Esophagus (tissue), 2 donors: ENCODE results near the gene KCNK1. TPM values are rescaled to one million over a fixed set of nuclear protein-coding genes. Genes with fewer than 3 reads are reported as not detected.
"Not testable (repeated sequence)": the region's sequence is repeated elsewhere in the genome, so short reads cannot be mapped to it uniquely, and the experiment has no call there.

ENCODE experiments used
- H3K27ac ChIP-seq, 2 donors: one replicate each; pipeline ENCODE4 v1.5.1; 2013; ENCODE audit warnings: low read depth in 2 of 2, mild to moderate bottlenecking in 2 of 2, inconsistent platforms in 1 of 2, low read length in 1 of 2, moderate library complexity in 1 of 2
- H3K27me3 ChIP-seq, 2 donors: one replicate each; pipeline ENCODE4 v1.6.1; 2013; ENCODE audit warnings: low read length in 2 of 2, control low read depth in 1 of 2, mild to moderate bottlenecking in 1 of 2; ENCODE audit not compliant: insufficient read depth in 2 of 2, control insufficient read depth in 1 of 2
- H3K36me3 ChIP-seq, 2 donors: one replicate each; pipeline ENCODE4 v1.6.1; 2013; ENCODE audit warnings: low read length in 1 of 2; ENCODE audit not compliant: control insufficient read depth in 2 of 2, insufficient read depth in 2 of 2
- H3K4me1 ChIP-seq, 2 donors: one replicate each; pipeline ENCODE4 v1.6.1; 2013; ENCODE audit warnings: low read length in 1 of 2; ENCODE audit not compliant: control insufficient read depth in 2 of 2, insufficient read depth in 2 of 2
- H3K4me3 ChIP-seq, 2 donors: one replicate each; pipeline ENCODE4 v1.5.1; 2013; ENCODE audit warnings: low read length in 2 of 2, mild to moderate bottlenecking in 2 of 2, low read depth in 1 of 2, moderate library complexity in 1 of 2
- H3K9me3 ChIP-seq, 2 donors: one replicate each; pipeline ENCODE4 v1.6.1; 2013; ENCODE audit warnings: mild to moderate bottlenecking in 2 of 2, low read depth in 1 of 2, low read length in 1 of 2, moderate library complexity in 1 of 2; ENCODE audit not compliant: control insufficient read depth in 2 of 2, insufficient read depth in 1 of 2
- WGBS, 2 donors: extraction: QIAGEN DNeasy Blood & Tissue Kit; methylation state at CpG; one replicate each; pipeline ENCODE4 v1.1.7; 2013; 5-methylcytosine and 5-hydroxymethylcytosine counted together
- polyA plus RNA-seq, 2 donors: library from polyadenylated mRNA; stranded (reverse); fragments of 200-250 nt; gene quantifications; one replicate each; pipeline ENCODE4 v1.2.3, GENCODE V29; 2013
- donor health status: healthy with polysubstance abuse.
- donor health status: Bipolar disorder and iron deficiency.

KCNK1 gene
- polyA plus RNA-seq, 2 donors = 23.2 to 26.3 TPM

DNA sequence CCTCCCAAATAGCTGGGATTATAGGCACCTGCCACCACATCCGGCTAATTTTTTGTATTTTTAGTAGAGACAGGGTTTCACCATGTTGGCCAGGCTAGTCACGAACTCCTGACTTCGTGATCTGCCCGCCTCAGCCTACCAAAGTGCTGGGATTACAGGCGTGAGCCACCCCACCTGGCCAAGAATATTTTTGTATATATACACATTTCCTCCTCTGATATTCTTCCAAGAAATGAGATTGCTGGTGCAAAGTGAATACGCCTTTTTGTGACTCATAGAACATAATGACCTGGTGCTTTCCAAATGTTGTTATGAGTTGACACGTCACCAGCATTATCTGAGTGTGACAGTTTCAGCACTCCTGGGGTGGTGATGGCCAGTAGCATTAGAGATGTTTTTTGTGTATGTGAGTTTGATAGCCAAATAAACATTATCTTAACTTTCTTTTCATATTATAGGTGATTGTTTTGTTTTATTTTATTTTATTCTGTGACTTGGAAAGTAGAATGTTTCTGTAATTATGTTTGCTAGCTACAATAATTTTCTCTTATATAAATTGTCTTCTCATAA lies 54.9 kb downstream of the KCNK1 start:
- peak overlapping the region; percentile 37 to 42 for H3K27ac ChIP-seq
- 35 to 43% methylated on average over 7 of the region's 7 CpGs for WGBS, 2 donors
- peaks cover 0 to 2% of the 10 kb centered on the region in 2 donors for H3K36me3 ChIP-seq
- H3K27me3 ChIP-seq = no peaks in the 10 kb centered on the region
- H3K4me1 ChIP-seq = no peaks in the 10 kb centered on the region
- H3K4me3 ChIP-seq = no peak overlapping the region
- no peaks in the 10 kb centered on the region for H3K9me3 ChIP-seq

DNA sequence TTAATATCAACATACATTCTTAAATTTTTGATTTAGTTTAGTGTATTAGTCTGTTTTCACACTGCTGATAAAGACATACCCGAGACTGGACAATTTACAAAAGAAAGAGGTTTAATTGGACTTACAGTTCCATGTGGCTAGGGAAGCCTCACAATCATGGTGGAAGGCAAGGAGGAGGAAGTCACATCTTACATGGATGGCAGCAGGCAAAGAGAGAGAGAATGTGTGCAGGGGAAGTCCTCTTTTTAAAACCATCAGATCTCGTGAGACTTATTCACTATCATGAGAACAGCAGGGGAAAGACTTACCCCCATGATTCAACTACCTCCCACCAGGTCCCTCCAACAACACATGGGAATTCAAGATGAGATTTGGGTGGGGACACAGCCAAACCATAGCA lies 56.5 kb downstream of the KCNK1 start:
- not testable (repeated sequence) for H3K36me3 ChIP-seq, H3K27me3 ChIP-seq, H3K4me1 ChIP-seq, H3K9me3 ChIP-seq, H3K4me3 ChIP-seq, H3K27ac ChIP-seq
- WGBS, 2 donors = 85 to 89% methylated on average over 2 of the region's 2 CpGs

DNA sequence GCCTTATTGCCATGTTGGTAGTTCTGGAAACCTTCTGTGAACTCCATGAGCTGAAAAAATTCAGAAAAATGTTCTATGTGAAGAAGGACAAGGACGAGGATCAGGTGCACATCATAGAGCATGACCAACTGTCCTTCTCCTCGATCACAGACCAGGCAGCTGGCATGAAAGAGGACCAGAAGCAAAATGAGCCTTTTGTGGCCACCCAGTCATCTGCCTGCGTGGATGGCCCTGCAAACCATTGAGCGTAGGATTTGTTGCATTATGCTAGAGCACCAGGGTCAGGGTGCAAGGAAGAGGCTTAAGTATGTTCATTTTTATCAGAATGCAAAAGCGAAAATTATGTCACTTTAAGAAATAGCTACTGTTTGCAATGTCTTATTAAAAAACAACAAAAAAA lies 57.4 kb downstream of the KCNK1 start:
- Histone ChIP-seq H3K27ac (no peak overlapping the region), H3K36me3 (peaks cover 0 to 2% of the 10 kb centered on the region in 2 donors), H3K27me3 (no peaks in the 10 kb centered on the region), H3K4me3 (no peak overlapping the region), H3K4me1 (no peaks in the 10 kb centered on the region), H3K9me3 (no peaks in the 10 kb centered on the region)
- WGBS, 2 donors = 91 to 92% methylated on average over 5 of the region's 5 CpGs

GRCh38 chr1:233672732-233673131 lies 58.8 kb downstream of the KCNK1 start:
- Histone ChIP-seq H3K4me3 (no peak overlapping the region), H3K27ac (no peak overlapping the region), H3K4me1 (no peaks in the 10 kb centered on the region), H3K27me3 (no peaks in the 10 kb centered on the region), H3K9me3 (no peaks in the 10 kb centered on the region), H3K36me3 (peaks cover 2% of the 10 kb centered on the region in 2 donors)
- 76 to 96% methylated on average over 6 of the region's 6 CpGs for WGBS, 2 donors

- no peaks in the 10 kb centered on the region for H3K27me3 ChIP-seq
- no peaks in the 10 kb centered on the region for H3K9me3 ChIP-seq
- H3K4me1 ChIP-seq = no peaks in the 10 kb centered on the region
- H3K36me3 ChIP-seq = peaks cover 2% of the 10 kb centered on the region in 2 donors
- H3K4me3 ChIP-seq = no peak overlapping the region
- WGBS, 2 donors = 59 to 81% methylated on average over 8 of the region's 8 CpGs
- H3K27ac ChIP-seq = no peak overlapping the region
Measured at GRCh38 chr1:233673261-233673946, 59.5 kb downstream of the KCNK1 start.

DNA sequence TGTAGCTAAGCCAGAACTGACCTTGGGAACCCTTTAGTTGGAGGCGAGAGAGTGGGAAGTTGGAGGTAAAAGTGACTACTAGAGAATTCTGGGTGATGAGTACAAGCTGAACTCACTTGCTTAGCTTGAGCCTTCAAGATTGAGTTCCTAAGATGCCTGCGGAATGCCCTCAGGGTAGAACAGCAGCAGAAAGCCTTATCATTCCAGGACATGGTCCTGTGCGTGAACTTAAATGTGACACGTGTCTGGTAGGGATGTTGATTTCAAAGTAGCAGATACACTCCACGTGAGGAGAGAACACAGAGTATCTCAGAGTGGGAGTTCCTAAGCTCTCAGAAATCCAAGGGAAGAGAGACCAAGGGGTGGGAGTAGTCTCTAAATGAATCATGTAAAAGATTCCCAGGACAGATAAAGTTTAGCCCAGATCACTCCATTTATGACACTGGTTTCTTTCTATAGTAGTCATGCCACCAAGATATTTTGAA lies 60.1 kb downstream of the KCNK1 start:
- Histone ChIP-seq H3K36me3 (peaks cover 2% of the 10 kb centered on the region in 2 donors), H3K27ac (no peak overlapping the region), H3K4me1 (no peaks in the 10 kb centered on the region), H3K4me3 (no peak overlapping the region), H3K9me3 (no peaks in the 10 kb centered on the region), H3K27me3 (no peaks in the 10 kb centered on the region)
- WGBS, 2 donors = 76 to 84% methylated on average over 5 of the region's 5 CpGs

GRCh38 chr1:233675446-233675845 lies 61.5 kb downstream of the KCNK1 start:
- no peaks in the 10 kb centered on the region for H3K27me3 ChIP-seq
- no peaks in the 10 kb centered on the region for H3K9me3 ChIP-seq
- H3K4me3 ChIP-seq = no peak overlapping the region
- H3K27ac ChIP-seq = no peak overlapping the region
- no peaks in the 10 kb centered on the region for H3K4me1 ChIP-seq
- peaks cover 2% of the 10 kb centered on the region in 2 donors for H3K36me3 ChIP-seq
- 89 to 91% methylated on average over 2 of the region's 2 CpGs for WGBS, 2 donors

GRCh38 chr1:233675893-233676292 lies 62.0 kb downstream of the KCNK1 start:
- H3K27ac ChIP-seq = no peak overlapping the region
- 87 to 91% methylated on average over 4 of the region's 4 CpGs for WGBS, 2 donors

GRCh38 chr1:233677690-233678354 lies 63.9 kb downstream of the KCNK1 start:
- Histone ChIP-seq H3K27ac (no peak overlapping the region), H3K4me1 (no peaks in the 10 kb centered on the region), H3K9me3 (no peaks in the 10 kb centered on the region), H3K27me3 (no peaks in the 10 kb centered on the region), H3K36me3 (peaks cover 0 to 2% of the 10 kb centered on the region in 2 donors), H3K4me3 (no peak overlapping the region)
- WGBS, 2 donors = 82 to 84% methylated on average over 7 of the region's 7 CpGs

More at GRCh38 chr1:233675893-233676292, 62.0 kb downstream of the KCNK1 start:
- peaks cover 2% of the 10 kb centered on the region in 2 donors for H3K36me3 ChIP-seq
- H3K4me1 ChIP-seq = no peaks in the 10 kb centered on the region
- H3K4me3 ChIP-seq = no peak overlapping the region
- no peaks in the 10 kb centered on the region for H3K9me3 ChIP-seq
- no peaks in the 10 kb centered on the region for H3K27me3 ChIP-seq
